Measurements from ENCODE around the gene DLG1. TPM values are rescaled to one million over a fixed set of nuclear protein-coding genes. Genes with fewer than 3 reads are reported as not detected.

DLG1 gene
- polyA plus RNA-seq, 1 experiment, result 58.9 TPM

DNA sequence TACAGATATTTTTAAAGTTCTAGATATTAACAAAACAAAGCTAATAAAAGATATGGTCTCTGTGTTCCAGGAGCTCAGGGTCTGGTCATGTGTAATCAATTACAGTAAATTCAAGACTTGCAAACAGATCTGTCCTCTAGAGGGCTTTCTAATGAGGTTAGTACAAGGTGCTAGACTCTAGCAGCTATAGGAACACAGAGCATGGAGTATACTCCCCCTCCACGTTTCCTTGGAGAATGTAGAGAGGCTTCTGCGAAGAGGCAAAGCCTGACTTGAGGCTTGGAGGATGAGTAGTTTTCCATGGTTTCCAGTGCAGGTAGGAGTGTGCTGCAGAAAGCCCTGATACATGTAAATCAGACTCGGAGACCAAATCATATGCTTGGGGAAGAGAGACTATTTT lies 32.7 kb upstream of the DLG1 start:
- ChIA-PET CTCF (interaction anchor here (1.3 kb wide), 1 partner anchor 107 kb away, joined by 3 read pairs; no protein-coding TSS in a partner anchor), POLR2A (no interaction called here)
- TF ChIP-seq, protein P1, sequence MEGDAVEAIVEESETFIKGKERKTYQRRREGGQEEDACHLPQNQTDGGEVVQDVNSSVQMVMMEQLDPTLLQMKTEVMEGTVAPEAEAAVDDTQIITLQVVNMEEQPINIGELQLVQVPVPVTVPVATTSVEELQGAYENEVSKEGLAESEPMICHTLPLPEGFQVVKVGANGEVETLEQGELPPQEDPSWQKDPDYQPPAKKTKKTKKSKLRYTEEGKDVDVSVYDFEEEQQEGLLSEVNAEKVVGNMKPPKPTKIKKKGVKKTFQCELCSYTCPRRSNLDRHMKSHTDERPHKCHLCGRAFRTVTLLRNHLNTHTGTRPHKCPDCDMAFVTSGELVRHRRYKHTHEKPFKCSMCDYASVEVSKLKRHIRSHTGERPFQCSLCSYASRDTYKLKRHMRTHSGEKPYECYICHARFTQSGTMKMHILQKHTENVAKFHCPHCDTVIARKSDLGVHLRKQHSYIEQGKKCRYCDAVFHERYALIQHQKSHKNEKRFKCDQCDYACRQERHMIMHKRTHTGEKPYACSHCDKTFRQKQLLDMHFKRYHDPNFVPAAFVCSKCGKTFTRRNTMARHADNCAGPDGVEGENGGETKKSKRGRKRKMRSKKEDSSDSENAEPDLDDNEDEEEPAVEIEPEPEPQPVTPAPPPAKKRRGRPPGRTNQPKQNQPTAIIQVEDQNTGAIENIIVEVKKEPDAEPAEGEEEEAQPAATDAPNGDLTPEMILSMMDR (IDR thresholded peaks at IDR 0.05; ENCODE audit: low read depth, low read length), result peak; percentile 29
- H3K27me3 ChIP-seq (ENCODE audit: control insufficient read depth, insufficient read depth, low read length), result peaks cover 4% of the 10 kb centered on the region
- H3K27ac ChIP-seq (ENCODE audit: low read depth, low read length), result no peak overlapping the region
- no peak overlapping the region for H3K4me3 ChIP-seq (ENCODE audit: low read depth, low read length)
- DNase-seq (ENCODE audit: low read depth, low spot score), result no peak
- H3K9me3 ChIP-seq (ENCODE audit: control insufficient read depth, insufficient read depth, low read length), result no peaks in the 10 kb centered on the region; the same call in 1 of the 2 replicates

DNA sequence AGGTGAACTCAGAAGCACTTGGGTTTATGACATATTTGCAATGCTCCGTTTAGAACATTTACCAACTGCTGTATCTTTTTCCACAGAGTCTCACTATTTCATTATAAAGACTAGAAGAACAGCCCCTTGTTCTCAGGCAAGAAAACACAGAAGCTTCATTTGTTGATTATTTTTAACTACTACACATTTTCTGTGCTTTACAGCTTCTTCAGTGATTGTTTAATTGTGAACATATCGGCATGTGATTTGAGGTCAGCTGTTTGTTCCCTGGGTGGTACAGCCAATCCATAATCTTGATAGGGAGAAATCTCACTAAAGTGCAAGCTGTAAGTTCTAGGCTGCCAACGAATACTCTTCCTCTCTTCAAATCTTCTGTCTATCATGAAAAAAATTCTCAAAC lies 31.0 kb upstream of the DLG1 start:
- ChIA-PET CTCF (no interaction called here), POLR2A (no interaction called here)
- Histone ChIP-seq H3K27me3 (ENCODE audit: control insufficient read depth, insufficient read depth, low read length) (peaks cover 3% of the 10 kb centered on the region), H3K27ac (ENCODE audit: low read depth, low read length) (no peak overlapping the region), H3K4me3 (ENCODE audit: low read depth, low read length) (no peak overlapping the region), H3K9me3 (ENCODE audit: control insufficient read depth, insufficient read depth, low read length) (no peaks in the 10 kb centered on the region)
- TF ChIP-seq, protein P1 (IDR thresholded peaks at IDR 0.05; ENCODE audit: low read depth, low read length), result no peak
- DNase-seq (ENCODE audit: low read depth, low spot score), result no peak

DNA sequence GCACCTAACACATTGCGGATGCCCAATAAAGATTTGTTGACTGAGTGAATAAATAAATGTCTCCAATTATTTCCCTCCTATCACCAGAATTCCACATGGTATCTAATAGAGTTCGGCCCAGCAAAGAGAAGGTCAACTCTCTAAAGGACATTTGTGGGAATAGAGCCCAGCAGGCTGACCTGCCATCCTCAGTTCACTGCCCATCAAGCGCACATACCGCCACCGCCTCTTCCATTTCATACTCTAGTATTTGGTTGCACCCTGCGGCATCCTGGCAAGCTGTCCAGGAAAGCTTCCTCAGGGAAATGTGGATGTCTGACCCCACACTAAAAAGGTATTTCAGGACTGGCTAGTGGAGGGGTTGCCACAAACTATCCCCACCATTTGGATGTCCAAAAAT lies 29.8 kb upstream of the DLG1 start:
- Histone ChIP-seq H3K9me3 (ENCODE audit: control insufficient read depth, insufficient read depth, low read length) (no peaks in the 10 kb centered on the region), H3K27ac (ENCODE audit: low read depth, low read length) (no peak overlapping the region), H3K27me3 (ENCODE audit: control insufficient read depth, insufficient read depth, low read length) (no peaks in the 10 kb centered on the region), H3K4me3 (ENCODE audit: low read depth, low read length) (no peak overlapping the region)
- DNase-seq (ENCODE audit: low read depth, low spot score), result no peak
- ChIA-PET CTCF (no interaction called here), POLR2A (no interaction called here)
- TF ChIP-seq, protein P1 (IDR thresholded peaks at IDR 0.05; ENCODE audit: low read depth, low read length), result no peak

DNA sequence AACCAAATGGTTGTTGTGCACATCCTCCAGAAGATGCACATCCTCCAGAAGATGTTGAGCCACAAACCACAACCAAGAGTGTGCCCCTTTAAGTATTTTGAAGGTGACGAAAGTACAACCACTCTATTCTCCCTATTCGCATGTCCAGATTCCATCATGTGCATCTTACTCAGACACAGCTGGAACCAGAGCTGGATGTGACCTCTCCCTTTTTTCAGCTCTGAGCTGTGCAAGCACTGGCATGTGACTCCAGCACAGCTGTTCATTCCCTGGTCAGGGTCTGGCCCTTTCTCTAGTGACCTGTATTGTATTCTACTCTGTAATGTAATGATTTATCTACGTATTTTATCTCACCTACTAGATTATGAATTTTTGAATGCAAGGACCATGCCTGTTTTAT lies 29.3 kb upstream of the DLG1 start:
- Histone ChIP-seq H3K4me3 (ENCODE audit: low read depth, low read length) (no peak overlapping the region), H3K27ac (ENCODE audit: low read depth, low read length) (no peak overlapping the region), H3K27me3 (ENCODE audit: control insufficient read depth, insufficient read depth, low read length) (no peaks in the 10 kb centered on the region), H3K9me3 (ENCODE audit: control insufficient read depth, insufficient read depth, low read length) (no peaks in the 10 kb centered on the region)
- TF ChIP-seq, protein P1 (IDR thresholded peaks at IDR 0.05; ENCODE audit: low read depth, low read length), result no peak
- ChIA-PET POLR2A (no interaction called here), CTCF (no interaction called here)
- peak; percentile 26 for DNase-seq (ENCODE audit: low read depth, low spot score)

DNA sequence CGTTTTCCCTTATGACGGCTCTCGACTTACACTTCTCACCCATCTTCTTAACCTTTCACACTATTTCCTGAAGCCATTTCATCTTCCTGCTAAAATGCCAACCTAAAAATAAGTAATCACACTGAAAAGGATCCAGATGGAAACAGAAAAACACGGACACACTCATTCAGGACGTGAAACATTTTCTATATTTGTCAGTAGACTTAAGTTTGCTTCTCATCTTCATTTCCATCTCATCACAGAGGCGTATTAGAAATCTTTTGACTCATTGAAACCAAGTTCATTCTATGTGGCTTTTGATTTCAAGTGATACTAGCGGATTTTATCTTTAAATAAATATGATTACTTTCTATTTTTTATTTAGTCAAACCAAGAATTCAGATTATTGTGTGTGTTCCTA lies 27.4 kb upstream of the DLG1 start:
- H3K9me3 ChIP-seq (ENCODE audit: control insufficient read depth, insufficient read depth, low read length), result no peaks in the 10 kb centered on the region
- H3K4me3 ChIP-seq (ENCODE audit: low read depth, low read length), result no peak overlapping the region
- no peak for DNase-seq (ENCODE audit: low read depth, low spot score)
- TF ChIP-seq, protein P1 (IDR thresholded peaks at IDR 0.05; ENCODE audit: low read depth, low read length), result no peak
- ChIA-PET POLR2A (no interaction called here), CTCF (no interaction called here)
- H3K27ac ChIP-seq (ENCODE audit: low read depth, low read length), result no peak overlapping the region
- H3K27me3 ChIP-seq (ENCODE audit: control insufficient read depth, insufficient read depth, low read length), result no peaks in the 10 kb centered on the region

Measured in AG04450 (cell line).